Measurements from ENCODE around the gene TMEM37. TPM values are rescaled to one million over a fixed set of nuclear protein-coding genes. Genes with fewer than 3 reads are reported as not detected.

Gene TMEM37
- polyA plus RNA-seq, 1 of the 3 experiments (the other 2 are of a cell fraction): 0.25 TPM

GRCh38 chr2:119442850-119443249 is 11.2 kb downstream of the TMEM37 start:
- H3K36me3 ChIP-seq (replicated peaks in 1 of 2; ENCODE audit: control insufficient read depth in 1 of 2, insufficient read depth in 2 of 2, low read length in 1 of 2): no peaks in the 10 kb centered on the region
- no peak overlapping the region for H3K27ac ChIP-seq (ENCODE audit: low read depth in 2 of 2, low read length in 1 of 2)
- H3K79me2 ChIP-seq (ENCODE audit: insufficient read depth): no peaks in the 10 kb centered on the region
- no peak overlapping the region for H2AFZ ChIP-seq (ENCODE audit: low read depth)
- TF ChIP-seq FOSL2 (IDR thresholded peaks at IDR 0.05; ENCODE audit: borderline replicate concordance, low read depth) (no peak), TCF12 (IDR thresholded peaks at IDR 0.05) (no peak), CHD2 (IDR thresholded peaks at IDR 0.05; ENCODE audit: low read length, partially characterized antibody) (no peak), RAD21 (IDR thresholded peaks at IDR 0.05; ENCODE audit: low read length) (no peak), SMC3 (IDR thresholded peaks at IDR 0.05; ENCODE audit: low read depth, low read length) (no peak), PBX3 (IDR thresholded peaks at IDR 0.05) (no peak), MXI1 (IDR thresholded peaks at IDR 0.05; ENCODE audit: low read depth, low read length) (no peak), USF1 (IDR thresholded peaks at IDR 0.05; ENCODE audit: borderline replicate concordance, low read depth) (no peak), TEAD4 (IDR thresholded peaks at IDR 0.05; ENCODE audit: borderline replicate concordance, insufficient read depth) (no peak), FOXJ3 (CRISPR knock-in tag; IDR thresholded peaks at IDR 0.05) (no peak), RFX5 (IDR thresholded peaks at IDR 0.05; ENCODE audit: low read length) (no peak), RCOR1 (IDR thresholded peaks at IDR 0.05; ENCODE audit: low read length) (no peak), FOXM1 (IDR thresholded peaks at IDR 0.05; ENCODE audit: low read depth) (no peak), MAX (IDR thresholded peaks at IDR 0.05; ENCODE audit: low read depth) (no peak)
- TF ChIP-seq, protein P1, sequence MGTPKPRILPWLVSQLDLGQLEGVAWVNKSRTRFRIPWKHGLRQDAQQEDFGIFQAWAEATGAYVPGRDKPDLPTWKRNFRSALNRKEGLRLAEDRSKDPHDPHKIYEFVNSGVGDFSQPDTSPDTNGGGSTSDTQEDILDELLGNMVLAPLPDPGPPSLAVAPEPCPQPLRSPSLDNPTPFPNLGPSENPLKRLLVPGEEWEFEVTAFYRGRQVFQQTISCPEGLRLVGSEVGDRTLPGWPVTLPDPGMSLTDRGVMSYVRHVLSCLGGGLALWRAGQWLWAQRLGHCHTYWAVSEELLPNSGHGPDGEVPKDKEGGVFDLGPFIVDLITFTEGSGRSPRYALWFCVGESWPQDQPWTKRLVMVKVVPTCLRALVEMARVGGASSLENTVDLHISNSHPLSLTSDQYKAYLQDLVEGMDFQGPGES (IDR thresholded peaks at IDR 0.05; ENCODE audit: low read depth, low read length): no peak
- TF ChIP-seq, protein P2, sequence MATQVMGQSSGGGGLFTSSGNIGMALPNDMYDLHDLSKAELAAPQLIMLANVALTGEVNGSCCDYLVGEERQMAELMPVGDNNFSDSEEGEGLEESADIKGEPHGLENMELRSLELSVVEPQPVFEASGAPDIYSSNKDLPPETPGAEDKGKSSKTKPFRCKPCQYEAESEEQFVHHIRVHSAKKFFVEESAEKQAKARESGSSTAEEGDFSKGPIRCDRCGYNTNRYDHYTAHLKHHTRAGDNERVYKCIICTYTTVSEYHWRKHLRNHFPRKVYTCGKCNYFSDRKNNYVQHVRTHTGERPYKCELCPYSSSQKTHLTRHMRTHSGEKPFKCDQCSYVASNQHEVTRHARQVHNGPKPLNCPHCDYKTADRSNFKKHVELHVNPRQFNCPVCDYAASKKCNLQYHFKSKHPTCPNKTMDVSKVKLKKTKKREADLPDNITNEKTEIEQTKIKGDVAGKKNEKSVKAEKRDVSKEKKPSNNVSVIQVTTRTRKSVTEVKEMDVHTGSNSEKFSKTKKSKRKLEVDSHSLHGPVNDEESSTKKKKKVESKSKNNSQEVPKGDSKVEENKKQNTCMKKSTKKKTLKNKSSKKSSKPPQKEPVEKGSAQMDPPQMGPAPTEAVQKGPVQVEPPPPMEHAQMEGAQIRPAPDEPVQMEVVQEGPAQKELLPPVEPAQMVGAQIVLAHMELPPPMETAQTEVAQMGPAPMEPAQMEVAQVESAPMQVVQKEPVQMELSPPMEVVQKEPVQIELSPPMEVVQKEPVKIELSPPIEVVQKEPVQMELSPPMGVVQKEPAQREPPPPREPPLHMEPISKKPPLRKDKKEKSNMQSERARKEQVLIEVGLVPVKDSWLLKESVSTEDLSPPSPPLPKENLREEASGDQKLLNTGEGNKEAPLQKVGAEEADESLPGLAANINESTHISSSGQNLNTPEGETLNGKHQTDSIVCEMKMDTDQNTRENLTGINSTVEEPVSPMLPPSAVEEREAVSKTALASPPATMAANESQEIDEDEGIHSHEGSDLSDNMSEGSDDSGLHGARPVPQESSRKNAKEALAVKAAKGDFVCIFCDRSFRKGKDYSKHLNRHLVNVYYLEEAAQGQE (IDR thresholded peaks at IDR 0.05; ENCODE audit: low read depth, low read length): no peak
- TF ChIP-seq, protein P3, sequence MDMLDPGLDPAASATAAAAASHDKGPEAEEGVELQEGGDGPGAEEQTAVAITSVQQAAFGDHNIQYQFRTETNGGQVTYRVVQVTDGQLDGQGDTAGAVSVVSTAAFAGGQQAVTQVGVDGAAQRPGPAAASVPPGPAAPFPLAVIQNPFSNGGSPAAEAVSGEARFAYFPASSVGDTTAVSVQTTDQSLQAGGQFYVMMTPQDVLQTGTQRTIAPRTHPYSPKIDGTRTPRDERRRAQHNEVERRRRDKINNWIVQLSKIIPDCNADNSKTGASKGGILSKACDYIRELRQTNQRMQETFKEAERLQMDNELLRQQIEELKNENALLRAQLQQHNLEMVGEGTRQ (IDR thresholded peaks at IDR 0.05; ENCODE audit: borderline replicate concordance, low read depth, low read length): no peak
- peaks cover 0 to 6% of the 10 kb centered on the region in 2 experiments; a peak in 1 of 4 replicates for H3K4me1 ChIP-seq (ENCODE audit: control insufficient read depth in 1 of 2, insufficient read depth in 2 of 2, low read depth in 1 of 2, low read length in 1 of 2)
- H3F3A ChIP-seq (replicated peaks; ENCODE audit: insufficient read depth): no peaks in the 10 kb centered on the region
- no peaks in the 10 kb centered on the region for H3K9me2 ChIP-seq
- WGBS (ENCODE audit: low lambda C conversion rate): 70% methylated on average over 9 of the region's 11 CpGs
- no peak overlapping the region for H3K4me3 ChIP-seq (ENCODE audit: low read depth in 2 of 2, low read length in 1 of 2)
- H3K27me3 ChIP-seq (ENCODE audit: insufficient read depth): peaks cover 9% of the 10 kb centered on the region; the same call in 1 of the 2 replicates
- H4K20me1 ChIP-seq (ENCODE audit: insufficient read depth): no peaks in the 10 kb centered on the region
- no peak overlapping the region for H3K4me2 ChIP-seq
- CTCF ChIA-PET: interaction anchor here (1.0 to 2.6 kb wide), 2 partner anchors 22 to 33 kb away, joined by 3 to 17 read pairs; no protein-coding TSS in a partner anchor
- POLR2A ChIA-PET: no interaction called here
- H3K9ac ChIP-seq: no peak overlapping the region
- no peaks in the 10 kb centered on the region for H3K9me3 ChIP-seq
- no peak for DNase-seq

Measured in SK-N-SH (cell line).